Measurements from ENCODE around the gene NKX2-8. TPM values are rescaled to one million over a fixed set of nuclear protein-coding genes. Genes with fewer than 3 reads are reported as not detected.

NKX2-8 gene
- total and polyA plus RNA-seq, 2 experiments from 2014 or later = 0.83 TPM; not detected in 1

GRCh38 chr14:36555998-36556743 is 26.2 kb downstream of the NKX2-8 start (continued):
- TF ChIP-seq ZNF462 (CRISPR knock-in tag; IDR thresholded peaks at IDR 0.05) = no peak
- TF ChIP-seq CTCF (conservative IDR thresholded peaks at IDR 0.05; ENCODE audit: low read depth in 2 of 2) = no peak
- no peak for TF ChIP-seq JUNB (IDR thresholded peaks at IDR 0.05; ENCODE audit: unreplicated experiment)
- no peak for TF ChIP-seq CREB1 (CRISPR knock-in tag; IDR thresholded peaks at IDR 0.05; ENCODE audit: low read depth)
- no peak for TF ChIP-seq EZH2phosphoT487 (IDR thresholded peaks at IDR 0.05; ENCODE audit: unreplicated experiment)
- TF ChIP-seq STAT1 (IDR thresholded peaks at IDR 0.05; ENCODE audit: unreplicated experiment) = no peak
- no peak for TF ChIP-seq EZH2 (IDR thresholded peaks at IDR 0.05; ENCODE audit: low read depth, unreplicated experiment)
